GM12878 (cell line): ENCODE measurements around the gene RBM18. TPM values are rescaled to one million over a fixed set of nuclear protein-coding genes. Genes with fewer than 3 reads are reported as not detected.

Experiments used
- ATAC-seq: fragments of 200-7000 bp; cut with Tn5 transposase; 3 replicates; pipeline ENCODE4 v1.9.1; 2020; ENCODE audit warnings: mild to moderate bottlenecking, moderate library complexity
- BruUV-seq: library from RNA; stranded (reverse); fragments of 400-500 nt; replicated peaks from 2 replicates; lab custom pipeline; 2021; lab: Mats Ljungman, UMichigan
- CTCF ChIA-PET: fragments of 300-600 bp; sonication (Branson Sonifier 250); formaldehyde crosslinking; extraction: SDS; loops from one replicate; lab custom pipeline; 2021; ENCODE audit warnings: inconsistent platforms; lab: Yijun Ruan, JAX
- POLR2A ChIA-PET: fragments of 350-600 bp; formaldehyde crosslinking; extraction: SDS; loops from one replicate; lab custom pipeline; 2021; ENCODE audit warnings: inconsistent platforms; lab: Charles Lee
- RAD21 ChIA-PET: fragments of 300-600 bp; sonication (Branson Sonifier 250); formaldehyde crosslinking; loops from one replicate; lab custom pipeline; 2023; ENCODE audit warnings: antibody characterized with exemption; ENCODE audit not compliant: unreplicated experiment; lab: Charles Lee
- SMC1A ChIA-PET: fragments of 300-600 bp; sonication (Branson Sonifier 250); formaldehyde crosslinking; loops from one replicate; lab custom pipeline; 2023; ENCODE audit not compliant: unreplicated experiment, uncharacterized antibody; lab: Charles Lee
- DNase-seq: peaks from one replicate; pipeline ENCODE4 v3.0.0-alpha.2; 2011; ENCODE audit warnings: low read depth, low spot score
- FAIRE-seq: peaks from 3 replicates; lab custom pipeline; 2011; peaks lifted over from hg19 to GRCh38; lab: Jason Lieb, UNC
- H2AFZ ChIP-seq: 2 replicates; pipeline ENCODE4 v1.6.0; 2011; ENCODE audit warnings: low read depth, low read length, control low read depth; ENCODE audit not compliant: control insufficient read depth
- H3K27ac ChIP-seq: 2 replicates; pipeline ENCODE4 v1.5.1; 2011; ENCODE audit warnings: control low read depth; ENCODE audit not compliant: control insufficient read depth, insufficient read depth
- H3K27me3 ChIP-seq, 2 experiments: replicated peaks in 1 of 2; 2 replicates each; pipeline versions ENCODE4 v1.6.0 to v1.6.1; 2011; ENCODE audit warnings: low read length in 1 of 2; ENCODE audit not compliant: control insufficient read depth in 2 of 2, insufficient read depth in 2 of 2
- H3K36me3 ChIP-seq, 2 experiments: 2 replicates each; pipeline ENCODE4 v1.5.1; 2011; ENCODE audit warnings: low read length in 1 of 2; ENCODE audit not compliant: control insufficient read depth in 2 of 2, insufficient read depth in 2 of 2
- H3K4me1 ChIP-seq: 2 replicates; pipeline ENCODE4 v1.6.1; 2011; ENCODE audit warnings: mild to moderate bottlenecking, low read length, moderate library complexity, mixed read lengths; ENCODE audit not compliant: control insufficient read depth, insufficient read depth
- H3K4me2 ChIP-seq: 2 replicates; pipeline ENCODE4 v1.6.0; 2011; ENCODE audit warnings: control low read depth; ENCODE audit not compliant: control insufficient read depth, insufficient read depth
- H3K4me3 ChIP-seq: fragments of 200-600 bp; sonication (generic); 2 replicates; pipeline ENCODE4 v1.5.1; 2016
- H3K79me2 ChIP-seq: 2 replicates; pipeline ENCODE4 v1.6.0; 2011; ENCODE audit warnings: low read length; ENCODE audit not compliant: control insufficient read depth, insufficient read depth
- H3K9ac ChIP-seq: 2 replicates; pipeline ENCODE4 v1.8.0; 2011; ENCODE audit warnings: low read length, control low read depth, mixed read lengths; ENCODE audit not compliant: control insufficient read depth, insufficient read depth
- H3K9me3 ChIP-seq: replicated peaks from 3 replicates; pipeline ENCODE4 v1.5.1; 2011; ENCODE audit warnings: mild to moderate bottlenecking, low read length; ENCODE audit not compliant: control insufficient read depth, insufficient read depth
- H4K20me1 ChIP-seq: 2 replicates; pipeline ENCODE4 v1.6.0; 2011; ENCODE audit not compliant: control insufficient read depth, insufficient read depth
- CREB1 ChIP-seq: IDR thresholded peaks from 2 replicates; pipeline ENCODE4 v1.6.1; 2012; ENCODE audit warnings: low read depth, mild to moderate bottlenecking, inconsistent platforms
- CREM ChIP-seq: IDR thresholded peaks from 2 replicates; pipeline ENCODE4 v1.6.1; 2014; ENCODE audit warnings: antibody characterized with exemption, low read depth
- WGBS: methylation state at CpG from one replicate; pipeline ENCODE4 v1.1.6; 2016; ENCODE audit warnings: low lambda C conversion rate; ENCODE audit not compliant: insufficient replicate concordance, insufficient coverage; ENCODE audit errors: missing lambda C conversion rate; 5-methylcytosine and 5-hydroxymethylcytosine counted together
- in situ Hi-C: fragments of 300-500 bp; cut with MboI; formaldehyde crosslinking; loops from 9 replicates; pipeline ENCODE4 v1.14.3; 2018; ENCODE audit warnings: mixed read lengths
- intact Hi-C: fragments of 100-400 bp; cut with micrococcal nuclease; formaldehyde crosslinking; loops from one replicate; pipeline ENCODE4 v1.14.2; 2022; ENCODE audit not compliant: unreplicated experiment
- polyA plus RNA-seq, 11 experiments: library from polyadenylated mRNA; depleted of rRNA in 4 of 11; unstranded in 6 of 11; stranded (reverse) in 5 of 11; fragments of >200 nt; fragmentation: Nextera tagmentation in 4 of 11; fragmentation: Illumina TruSeq in 1 of 11; extraction: Ambion mirVana in 4 of 11; extraction: Trizol in 1 of 11; gene quantifications; 1 replicate in 1 of 11; 2 replicates in 10 of 11; pipeline versions ENCODE4 v1.2.1 to v1.2.3, GENCODE V29; 2011 to 2016; ENCODE audit warnings: inconsistent platforms in 2 of 11, missing spikeins in 2 of 11, low read depth in 1 of 11
- total RNA-seq, 4 experiments: library from RNA; depleted of rRNA in 3 of 4; stranded (reverse); fragments of >200 nt in 3 of 4; fragmentation: Illumina TruSeq in 1 of 4; extraction: Trizol in 1 of 4; gene quantifications; 2 replicates each; pipeline versions ENCODE4 v1.2.1 to v1.2.3, GENCODE V29; 2013 to 2021
- TF ChIP-seq, protein P1 (sequence below): fragments of 450-650 bp; IDR thresholded peaks from 2 replicates; pipeline ENCODE4 v1.6.1; 2018; ENCODE audit warnings: borderline replicate concordance, mild to moderate bottlenecking; ENCODE audit not compliant: partially characterized antibody
- TF ChIP-seq, protein P2 (sequence below): IDR thresholded peaks from 2 replicates; pipeline ENCODE4 v1.6.1; 2012; ENCODE audit warnings: mild to moderate bottlenecking, low read depth, low read length

The RBM18 gene
- total and polyA plus RNA-seq, 10 of the 15 experiments (the other 5 are each of a cell fraction or from before 2014, with no cell fraction given), result 6.4 to 46.8 (median 30.4) TPM

DNA sequence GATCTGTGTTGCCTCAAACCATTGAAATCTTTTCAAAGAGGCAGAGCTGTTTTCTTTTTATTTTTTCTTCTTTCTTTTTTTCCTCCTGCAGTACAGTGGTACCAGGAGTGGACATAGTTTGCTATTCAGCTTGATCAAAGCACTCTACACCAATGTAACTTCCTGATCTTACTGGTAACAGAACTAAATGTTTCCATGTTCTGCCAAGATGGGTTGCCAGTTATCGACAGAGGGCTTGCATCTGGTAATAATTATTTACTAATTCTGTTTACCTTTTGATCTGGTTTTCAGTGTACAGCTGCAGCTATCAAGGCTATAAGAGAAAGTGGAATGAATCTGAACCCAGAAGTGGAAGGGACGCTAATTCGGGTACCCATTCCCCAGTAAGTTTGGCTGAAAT, 26.8 kb upstream of the RBM18 start:
- H4K20me1 ChIP-seq, result no peaks in the 10 kb centered on the region
- CTCF ChIA-PET, result interaction anchor here (1.4 kb wide), 1 partner anchor 14 kb away, joined by 4 read pairs; no protein-coding TSS in a partner anchor
- DNase-seq (no peak), ATAC-seq (no peak), FAIRE-seq (no peak)
- H3K4me3 ChIP-seq, result no peak overlapping the region
- no peaks in the 10 kb centered on the region for H3K9me3 ChIP-seq
- intact Hi-C loops, result no loop called here
- no peaks in the 10 kb centered on the region for H3K27me3 ChIP-seq
- H3K79me2 ChIP-seq, result no peaks in the 10 kb centered on the region
- RAD21 ChIA-PET, result no interaction called here
- H3K9ac ChIP-seq, result no peak overlapping the region
- TF ChIP-seq, protein P1, sequence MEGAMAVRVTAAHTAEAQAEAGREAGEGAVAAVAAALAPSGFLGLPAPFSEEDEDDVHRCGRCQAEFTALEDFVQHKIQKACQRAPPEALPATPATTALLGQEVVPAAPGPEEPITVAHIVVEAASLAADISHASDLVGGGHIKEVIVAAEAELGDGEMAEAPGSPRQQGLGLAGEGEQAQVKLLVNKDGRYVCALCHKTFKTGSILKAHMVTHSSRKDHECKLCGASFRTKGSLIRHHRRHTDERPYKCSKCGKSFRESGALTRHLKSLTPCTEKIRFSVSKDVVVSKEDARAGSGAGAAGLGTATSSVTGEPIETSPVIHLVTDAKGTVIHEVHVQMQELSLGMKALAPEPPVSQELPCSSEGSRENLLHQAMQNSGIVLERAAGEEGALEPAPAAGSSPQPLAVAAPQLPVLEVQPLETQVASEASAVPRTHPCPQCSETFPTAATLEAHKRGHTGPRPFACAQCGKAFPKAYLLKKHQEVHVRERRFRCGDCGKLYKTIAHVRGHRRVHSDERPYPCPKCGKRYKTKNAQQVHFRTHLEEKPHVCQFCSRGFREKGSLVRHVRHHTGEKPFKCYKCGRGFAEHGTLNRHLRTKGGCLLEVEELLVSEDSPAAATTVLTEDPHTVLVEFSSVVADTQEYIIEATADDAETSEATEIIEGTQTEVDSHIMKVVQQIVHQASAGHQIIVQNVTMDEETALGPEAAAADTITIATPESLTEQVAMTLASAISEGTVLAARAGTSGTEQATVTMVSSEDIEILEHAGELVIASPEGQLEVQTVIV, result no peak
- TF ChIP-seq, protein P2, sequence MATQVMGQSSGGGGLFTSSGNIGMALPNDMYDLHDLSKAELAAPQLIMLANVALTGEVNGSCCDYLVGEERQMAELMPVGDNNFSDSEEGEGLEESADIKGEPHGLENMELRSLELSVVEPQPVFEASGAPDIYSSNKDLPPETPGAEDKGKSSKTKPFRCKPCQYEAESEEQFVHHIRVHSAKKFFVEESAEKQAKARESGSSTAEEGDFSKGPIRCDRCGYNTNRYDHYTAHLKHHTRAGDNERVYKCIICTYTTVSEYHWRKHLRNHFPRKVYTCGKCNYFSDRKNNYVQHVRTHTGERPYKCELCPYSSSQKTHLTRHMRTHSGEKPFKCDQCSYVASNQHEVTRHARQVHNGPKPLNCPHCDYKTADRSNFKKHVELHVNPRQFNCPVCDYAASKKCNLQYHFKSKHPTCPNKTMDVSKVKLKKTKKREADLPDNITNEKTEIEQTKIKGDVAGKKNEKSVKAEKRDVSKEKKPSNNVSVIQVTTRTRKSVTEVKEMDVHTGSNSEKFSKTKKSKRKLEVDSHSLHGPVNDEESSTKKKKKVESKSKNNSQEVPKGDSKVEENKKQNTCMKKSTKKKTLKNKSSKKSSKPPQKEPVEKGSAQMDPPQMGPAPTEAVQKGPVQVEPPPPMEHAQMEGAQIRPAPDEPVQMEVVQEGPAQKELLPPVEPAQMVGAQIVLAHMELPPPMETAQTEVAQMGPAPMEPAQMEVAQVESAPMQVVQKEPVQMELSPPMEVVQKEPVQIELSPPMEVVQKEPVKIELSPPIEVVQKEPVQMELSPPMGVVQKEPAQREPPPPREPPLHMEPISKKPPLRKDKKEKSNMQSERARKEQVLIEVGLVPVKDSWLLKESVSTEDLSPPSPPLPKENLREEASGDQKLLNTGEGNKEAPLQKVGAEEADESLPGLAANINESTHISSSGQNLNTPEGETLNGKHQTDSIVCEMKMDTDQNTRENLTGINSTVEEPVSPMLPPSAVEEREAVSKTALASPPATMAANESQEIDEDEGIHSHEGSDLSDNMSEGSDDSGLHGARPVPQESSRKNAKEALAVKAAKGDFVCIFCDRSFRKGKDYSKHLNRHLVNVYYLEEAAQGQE, result no peak
- TF ChIP-seq CREM (no peak), CREB1 (no peak)
- 0 out of 2 replicates have a peak, but pooled peaks cover 6% of the 10 kb centered on the region for H3K4me1 ChIP-seq
- peaks cover 8 to 39% of the 10 kb centered on the region in 2 experiments for H3K36me3 ChIP-seq
- SMC1A ChIA-PET, result no interaction called here
- no peak overlapping the region for H3K27ac ChIP-seq
- no peak overlapping the region for H2AFZ ChIP-seq
- no peak overlapping the region for H3K4me2 ChIP-seq
- WGBS, result 100% methylated on average over 3 of the region's 3 CpGs
- in situ Hi-C loops, result no loop called here
- no TSS peak for BruUV-seq
- POLR2A ChIA-PET, result no interaction called here
